Thoracic aorta (tissue), 2 donors: ENCODE results near the gene RAB31. TPM values are rescaled to one million over a fixed set of nuclear protein-coding genes. Genes with fewer than 3 reads are reported as not detected.

Experiments
- ATAC-seq: fragments of 150-250 bp; one replicate; pipeline ENCODE4 v1.8.0; 2017; ENCODE audit warnings: low read depth; ENCODE audit not compliant: insufficient number of reproducible peaks, low FRiP score
- DNase-seq: peaks from one replicate; pipeline ENCODE4 v3.0.0-alpha.2; 2020; ENCODE audit warnings: low spot score
- H3K27ac ChIP-seq, 2 donors: fragments of 200-600 bp; sonication (generic); 1 replicate in 1 of 2; 2 replicates in 1 of 2; pipeline ENCODE4 v1.5.1; 2016; ENCODE audit warnings: mild to moderate bottlenecking in 2 of 2, moderate library complexity in 2 of 2
- H3K27me3 ChIP-seq: fragments of 200-600 bp; sonication (generic); replicated peaks from 2 replicates; pipeline ENCODE4 v1.6.0; 2016; ENCODE audit warnings: mild to moderate bottlenecking; ENCODE audit not compliant: insufficient read depth
- H3K36me3 ChIP-seq: fragments of 200-600 bp; sonication (generic); one replicate; pipeline ENCODE4 v1.5.1; 2016
- H3K4me1 ChIP-seq, 2 donors: fragments of 200-600 bp; sonication (generic); 1 replicate in 1 of 2; 2 replicates in 1 of 2; pipeline versions ENCODE4 v1.5.1 to v1.6.0; 2016; ENCODE audit warnings: low read depth in 2 of 2, mild to moderate bottlenecking in 1 of 2; ENCODE audit not compliant: control insufficient read depth in 1 of 2
- H3K4me3 ChIP-seq: fragments of 200-600 bp; sonication (generic); 2 replicates; pipeline ENCODE4 v1.5.1; 2016; ENCODE audit warnings: mild to moderate bottlenecking
- H3K9me3 ChIP-seq: fragments of 200-600 bp; sonication (generic); 2 replicates; pipeline ENCODE4 v1.5.1; 2016
- CTCF ChIP-seq: fragments of 200-600 bp; sonication (generic); IDR thresholded peaks from one replicate; pipeline ENCODE4 v1.5.1; 2019; ENCODE audit warnings: antibody characterized with exemption
- total RNA-seq, 2 donors: library from RNA; depleted of rRNA; stranded (reverse); fragments of >200 nt; gene quantifications; one replicate each; pipeline versions ENCODE4 v1.1.0 to v1.2.3, GENCODE V29; 2016

Gene RAB31
- total RNA-seq, 2 donors from 2014 or later, result 92.9 to 110 TPM

GRCh38 chr18:9741793-9742523 is 33.9 kb downstream of the RAB31 start:
- no peaks in the 10 kb centered on the region for H3K27me3 ChIP-seq
- H3K4me1 ChIP-seq, result peaks cover 10 to 29% of the 10 kb centered on the region in 2 donors
- no peaks in the 10 kb centered on the region for H3K36me3 ChIP-seq
- TF ChIP-seq CTCF, result no peak
- peak overlapping the region; percentile 34 for H3K4me3 ChIP-seq
- peak overlapping the region; percentile 42 to 48 for H3K27ac ChIP-seq
- peak; percentile 37 for ATAC-seq
- DNase-seq, result no peak
- no peaks in the 10 kb centered on the region for H3K9me3 ChIP-seq

GRCh38 chr18:9742524-9743131 is 34.5 kb downstream of the RAB31 start:
- no peak for TF ChIP-seq CTCF
- Histone ChIP-seq H3K4me1 (peaks cover 10 to 29% of the 10 kb centered on the region in 2 donors), H3K9me3 (no peaks in the 10 kb centered on the region), H3K27me3 (no peaks in the 10 kb centered on the region), H3K27ac (peak overlapping the region; percentile 42 to 48), H3K4me3 (peak overlapping the region; percentile 34), H3K36me3 (no peaks in the 10 kb centered on the region)
- no peak for DNase-seq
- no peak for ATAC-seq

GRCh38 chr18:9743200-9744016 is 35.3 kb downstream of the RAB31 start:
- H3K27me3 ChIP-seq, result no peaks in the 10 kb centered on the region
- ATAC-seq (no peak), DNase-seq (peak; percentile 54)
- no peaks in the 10 kb centered on the region for H3K36me3 ChIP-seq
- no peak for TF ChIP-seq CTCF
- H3K9me3 ChIP-seq, result no peaks in the 10 kb centered on the region
- H3K4me3 ChIP-seq, result peak overlapping the region; percentile 34
- H3K27ac ChIP-seq, result peak overlapping the region; percentile 42 to 48
- peaks cover 10 to 29% of the 10 kb centered on the region in 2 donors for H3K4me1 ChIP-seq

- no peak for TF ChIP-seq CTCF
- ATAC-seq, result no peak
- no peak overlapping the region for H3K27ac ChIP-seq
Observed at GRCh38 chr18:9746958-9747357, 38.9 kb downstream of the RAB31 start.

GRCh38 chr18:9749611-9750010 is 41.5 kb downstream of the RAB31 start:
- no peaks in the 10 kb centered on the region for H3K27me3 ChIP-seq
- H3K4me3 ChIP-seq, result no peak overlapping the region
- no peak overlapping the region for H3K27ac ChIP-seq
- H3K4me1 ChIP-seq, result peaks cover 0 to 4% of the 10 kb centered on the region in 2 donors
- TF ChIP-seq CTCF, result no peak
- DNase-seq (no peak), ATAC-seq (no peak)
- no peaks in the 10 kb centered on the region for H3K9me3 ChIP-seq
- no peaks in the 10 kb centered on the region for H3K36me3 ChIP-seq

More at GRCh38 chr18:9746958-9747357, 38.9 kb downstream of the RAB31 start:
- H3K4me1 ChIP-seq, result peaks cover 7 to 22% of the 10 kb centered on the region in 2 donors
- H3K4me3 ChIP-seq, result no peak overlapping the region
- H3K36me3 ChIP-seq, result no peaks in the 10 kb centered on the region
- H3K9me3 ChIP-seq, result no peaks in the 10 kb centered on the region
- no peaks in the 10 kb centered on the region for H3K27me3 ChIP-seq
- no peak for DNase-seq
